Measurements from ENCODE around the gene PLXNA2.

The PLXNA2 gene

DNA sequence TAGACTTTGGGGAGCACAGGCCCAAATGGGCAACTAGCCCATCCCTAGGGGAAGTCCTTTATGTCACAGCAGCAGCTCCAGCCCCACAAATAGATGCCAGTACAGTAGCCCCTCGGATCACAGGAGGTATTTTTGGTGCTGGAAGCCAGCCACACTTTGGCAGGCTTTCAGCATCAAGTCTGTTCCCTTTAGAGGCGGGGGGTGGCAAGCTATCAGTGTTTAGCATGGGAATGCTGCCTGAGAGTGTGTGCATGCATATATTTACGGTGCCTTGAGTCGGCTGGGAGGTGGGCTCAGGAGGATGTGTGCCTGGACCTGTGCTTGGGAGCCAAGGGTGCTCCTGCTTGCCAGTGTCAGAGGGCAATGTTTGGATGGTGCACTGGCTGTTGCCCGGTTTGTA is 3.5 kb upstream of the PLXNA2 start:
- H3K4me1 ChIP-seq (ENCODE audit: control insufficient read depth, insufficient read depth, low read length), result peaks cover 4% of the 10 kb centered on the region
- no peak overlapping the region for H3K4me3 ChIP-seq (ENCODE audit: low read length)
- no peak overlapping the region for H3K9ac ChIP-seq (ENCODE audit: low read length)
- H3K27me3 ChIP-seq (ENCODE audit: control insufficient read depth, insufficient read depth, low read length), result no peaks in the 10 kb centered on the region
- H3K27ac ChIP-seq (ENCODE audit: low read depth, low read length), result no peak overlapping the region
- H3K36me3 ChIP-seq (ENCODE audit: control insufficient read depth, insufficient read depth, low read length), result no peaks in the 10 kb centered on the region

DNA sequence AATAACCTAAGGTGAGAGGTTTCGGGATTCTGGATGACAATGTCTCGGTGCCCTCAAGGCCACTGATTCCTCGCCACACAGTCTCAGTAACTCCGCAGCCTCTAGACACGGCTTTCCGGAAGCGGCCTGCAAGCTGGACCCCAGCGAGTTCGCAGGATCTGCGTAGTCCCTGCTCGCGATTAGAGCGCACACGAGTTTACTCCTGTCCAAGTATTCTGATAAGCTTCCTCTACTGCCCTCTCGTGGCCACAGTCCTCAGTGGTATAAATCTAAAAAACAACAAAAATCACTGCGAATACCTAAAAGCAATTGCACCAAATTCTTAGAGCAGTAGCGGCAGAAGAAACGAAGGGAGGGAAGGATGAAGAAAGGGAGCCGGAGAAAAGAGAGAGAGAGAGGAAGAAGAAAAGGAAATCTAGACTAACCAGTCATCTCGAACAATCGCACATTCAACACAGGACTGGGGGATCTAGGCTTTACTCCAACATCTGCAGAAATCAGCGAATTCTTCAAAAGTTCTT is 1.1 kb upstream of the PLXNA2 start:
- Histone ChIP-seq H3K4me3 (ENCODE audit: low read length) (peak overlapping the region; percentile 66), H3K27ac (ENCODE audit: low read depth, low read length) (peak overlapping the region; percentile 75), H3K9ac (ENCODE audit: low read length) (no peak overlapping the region), H3K27me3 (ENCODE audit: control insufficient read depth, insufficient read depth, low read length) (no peaks in the 10 kb centered on the region), H3K36me3 (ENCODE audit: control insufficient read depth, insufficient read depth, low read length) (no peaks in the 10 kb centered on the region), H3K4me1 (ENCODE audit: control insufficient read depth, insufficient read depth, low read length) (peaks cover 6% of the 10 kb centered on the region)

DNA sequence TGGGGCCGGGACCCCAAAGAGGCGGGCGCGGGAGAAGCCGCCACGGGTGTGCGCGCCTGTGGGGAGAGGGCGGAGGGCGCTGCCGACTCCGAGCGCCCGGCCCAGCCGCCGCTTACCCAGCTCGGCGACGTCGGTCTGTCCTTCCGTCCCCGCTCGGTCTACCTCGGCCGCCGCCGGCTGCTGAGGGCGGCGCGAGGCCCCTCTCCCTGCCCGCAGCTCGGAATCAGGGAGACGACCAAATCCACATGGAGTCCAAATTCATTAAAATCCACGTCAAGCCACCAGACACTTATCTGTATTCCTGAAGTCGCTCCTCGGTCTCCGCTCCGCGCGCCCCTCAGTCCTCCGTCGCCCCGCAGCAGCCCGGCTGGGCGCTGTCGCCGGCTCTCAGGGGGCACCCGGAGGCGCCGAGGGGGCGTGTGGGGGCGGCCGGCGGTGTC is 637 bp downstream of the PLXNA2 start:
- peaks cover 6% of the 10 kb centered on the region for H3K4me1 ChIP-seq (ENCODE audit: control insufficient read depth, insufficient read depth, low read length)
- H3K27ac ChIP-seq (ENCODE audit: low read depth, low read length), result peak overlapping the region; percentile 75
- H3K27me3 ChIP-seq (ENCODE audit: control insufficient read depth, insufficient read depth, low read length), result no peaks in the 10 kb centered on the region
- peak overlapping the region; percentile 32 for H3K9ac ChIP-seq (ENCODE audit: low read length)
- H3K4me3 ChIP-seq (ENCODE audit: low read length), result peak overlapping the region; percentile 82
- H3K36me3 ChIP-seq (ENCODE audit: control insufficient read depth, insufficient read depth, low read length), result no peaks in the 10 kb centered on the region

DNA sequence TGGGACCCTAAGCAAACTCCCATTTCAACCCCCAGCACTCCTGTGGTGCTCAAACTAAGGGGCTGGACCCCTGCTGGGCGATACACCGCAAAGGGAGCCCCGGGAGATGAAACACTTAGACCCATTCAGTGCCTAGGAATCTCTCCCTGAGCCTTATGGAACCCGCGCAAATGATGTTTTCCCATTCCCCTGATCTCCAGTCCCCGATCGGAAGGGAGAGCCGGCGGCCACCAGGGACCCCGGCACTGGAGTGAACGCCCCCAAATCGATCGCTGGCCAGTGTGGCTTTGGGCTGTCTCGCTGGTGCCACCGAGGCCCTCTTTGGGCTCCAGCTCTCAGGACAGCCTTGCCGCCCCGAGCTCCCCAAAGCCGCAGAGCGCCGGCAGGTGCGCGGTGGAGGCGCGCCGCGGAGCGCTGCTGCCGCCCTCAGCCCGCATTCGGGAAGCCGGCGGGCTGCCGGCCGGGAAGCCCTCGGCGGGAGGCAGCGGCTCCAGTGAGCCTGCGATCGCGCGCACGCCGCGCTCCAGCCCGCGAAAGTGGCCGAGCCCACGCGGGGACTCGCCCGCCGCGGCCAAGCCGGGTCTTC is 1.1 kb downstream of the PLXNA2 start:
- Histone ChIP-seq H3K27ac (ENCODE audit: low read depth, low read length) (peak overlapping the region; percentile 75), H3K27me3 (ENCODE audit: control insufficient read depth, insufficient read depth, low read length) (no peaks in the 10 kb centered on the region), H3K4me3 (ENCODE audit: low read length) (peak overlapping the region; percentile 82), H3K36me3 (ENCODE audit: control insufficient read depth, insufficient read depth, low read length) (no peaks in the 10 kb centered on the region), H3K9ac (ENCODE audit: low read length) (peak overlapping the region; percentile 35), H3K4me1 (ENCODE audit: control insufficient read depth, insufficient read depth, low read length) (peaks cover 6% of the 10 kb centered on the region)

DNA sequence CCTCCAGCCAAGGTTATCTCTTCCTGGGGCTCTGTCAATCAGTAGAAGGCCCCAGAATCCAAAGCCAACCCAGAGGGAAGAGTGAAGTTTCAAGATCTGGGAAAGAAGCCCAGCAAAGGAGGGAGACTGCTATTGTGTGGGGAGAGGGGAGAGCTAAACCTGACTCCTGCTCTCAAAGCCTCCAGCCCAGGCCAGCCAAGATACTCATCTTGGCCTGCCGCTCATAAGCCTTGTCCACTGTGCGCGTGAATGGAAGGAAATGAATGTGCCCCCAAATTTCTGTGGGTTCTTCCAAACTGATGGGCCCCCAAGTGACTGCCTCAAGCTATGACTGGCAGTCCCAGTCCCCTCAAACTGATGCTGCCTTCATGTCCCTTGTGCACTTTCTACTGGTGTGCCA is 2.0 kb downstream of the PLXNA2 start:
- H3K9ac ChIP-seq (ENCODE audit: low read length), result no peak overlapping the region
- peaks cover 6% of the 10 kb centered on the region for H3K4me1 ChIP-seq (ENCODE audit: control insufficient read depth, insufficient read depth, low read length)
- peak overlapping the region; percentile 82 for H3K4me3 ChIP-seq (ENCODE audit: low read length)
- no peak overlapping the region for H3K27ac ChIP-seq (ENCODE audit: low read depth, low read length)
- no peaks in the 10 kb centered on the region for H3K36me3 ChIP-seq (ENCODE audit: control insufficient read depth, insufficient read depth, low read length)
- no peaks in the 10 kb centered on the region for H3K27me3 ChIP-seq (ENCODE audit: control insufficient read depth, insufficient read depth, low read length)

DNA sequence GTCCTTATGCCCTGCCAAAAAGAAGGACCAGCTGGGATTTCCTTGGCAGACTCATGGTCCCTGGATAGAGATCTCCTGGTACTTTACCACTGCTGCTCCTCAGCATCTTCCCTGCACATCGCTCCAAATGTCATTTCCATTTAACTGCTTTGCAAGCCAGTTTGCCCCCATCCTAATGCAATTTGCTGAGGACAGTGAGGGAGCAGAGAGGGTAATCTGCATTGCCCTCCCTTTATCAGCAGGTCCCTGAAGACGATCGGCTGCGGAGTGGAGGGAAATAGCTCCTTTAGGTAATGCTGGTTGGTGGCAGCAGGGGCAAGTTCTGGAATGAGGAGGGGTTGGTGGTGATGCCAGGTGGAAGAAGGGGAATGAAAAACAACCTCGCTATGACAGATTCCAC is 2.7 kb downstream of the PLXNA2 start:
- Histone ChIP-seq H3K27me3 (ENCODE audit: control insufficient read depth, insufficient read depth, low read length) (no peaks in the 10 kb centered on the region), H3K4me3 (ENCODE audit: low read length) (peak overlapping the region; percentile 82), H3K36me3 (ENCODE audit: control insufficient read depth, insufficient read depth, low read length) (no peaks in the 10 kb centered on the region), H3K9ac (ENCODE audit: low read length) (no peak overlapping the region), H3K4me1 (ENCODE audit: control insufficient read depth, insufficient read depth, low read length) (peaks cover 7% of the 10 kb centered on the region), H3K27ac (ENCODE audit: low read depth, low read length) (no peak overlapping the region)

DNA sequence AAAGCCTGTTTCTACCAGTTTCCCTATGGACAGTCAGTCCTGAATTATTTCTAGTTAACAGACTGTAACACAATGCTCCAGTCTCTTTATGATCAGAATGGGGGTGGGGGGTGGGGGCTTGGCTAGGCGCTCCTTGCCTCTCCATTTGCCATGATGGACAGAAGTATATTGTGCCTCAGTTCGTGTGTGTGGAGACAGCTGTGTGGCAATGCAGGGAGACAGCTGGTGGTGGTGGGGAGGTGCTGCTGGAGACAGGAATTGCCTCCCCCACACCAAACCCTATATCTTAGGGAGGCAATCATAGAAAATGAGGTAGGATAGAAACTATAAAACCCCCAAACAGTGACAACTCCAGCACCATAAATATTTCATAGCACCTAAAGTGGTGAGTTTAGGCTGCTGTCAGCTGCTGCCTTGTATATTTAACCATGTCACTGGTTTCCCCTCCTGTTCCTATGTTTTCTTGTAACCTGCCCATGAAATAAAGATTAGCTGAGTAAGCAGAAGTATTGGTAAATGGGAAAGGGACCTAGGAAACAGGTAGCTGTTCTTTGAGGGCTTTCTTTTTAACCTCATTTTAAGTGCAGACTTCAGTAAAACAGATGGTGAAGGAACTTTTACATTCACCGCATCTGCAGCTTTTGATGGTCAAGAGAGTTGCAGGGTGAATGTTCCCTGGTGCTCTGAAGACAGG is 3.4 kb downstream of the PLXNA2 start:
- Histone ChIP-seq H3K9ac (ENCODE audit: low read length) (no peak overlapping the region), H3K4me1 (ENCODE audit: control insufficient read depth, insufficient read depth, low read length) (peaks cover 14% of the 10 kb centered on the region), H3K27ac (ENCODE audit: low read depth, low read length) (no peak overlapping the region), H3K36me3 (ENCODE audit: control insufficient read depth, insufficient read depth, low read length) (no peaks in the 10 kb centered on the region), H3K27me3 (ENCODE audit: control insufficient read depth, insufficient read depth, low read length) (no peaks in the 10 kb centered on the region), H3K4me3 (ENCODE audit: low read length) (peak overlapping the region; percentile 82)

DNA sequence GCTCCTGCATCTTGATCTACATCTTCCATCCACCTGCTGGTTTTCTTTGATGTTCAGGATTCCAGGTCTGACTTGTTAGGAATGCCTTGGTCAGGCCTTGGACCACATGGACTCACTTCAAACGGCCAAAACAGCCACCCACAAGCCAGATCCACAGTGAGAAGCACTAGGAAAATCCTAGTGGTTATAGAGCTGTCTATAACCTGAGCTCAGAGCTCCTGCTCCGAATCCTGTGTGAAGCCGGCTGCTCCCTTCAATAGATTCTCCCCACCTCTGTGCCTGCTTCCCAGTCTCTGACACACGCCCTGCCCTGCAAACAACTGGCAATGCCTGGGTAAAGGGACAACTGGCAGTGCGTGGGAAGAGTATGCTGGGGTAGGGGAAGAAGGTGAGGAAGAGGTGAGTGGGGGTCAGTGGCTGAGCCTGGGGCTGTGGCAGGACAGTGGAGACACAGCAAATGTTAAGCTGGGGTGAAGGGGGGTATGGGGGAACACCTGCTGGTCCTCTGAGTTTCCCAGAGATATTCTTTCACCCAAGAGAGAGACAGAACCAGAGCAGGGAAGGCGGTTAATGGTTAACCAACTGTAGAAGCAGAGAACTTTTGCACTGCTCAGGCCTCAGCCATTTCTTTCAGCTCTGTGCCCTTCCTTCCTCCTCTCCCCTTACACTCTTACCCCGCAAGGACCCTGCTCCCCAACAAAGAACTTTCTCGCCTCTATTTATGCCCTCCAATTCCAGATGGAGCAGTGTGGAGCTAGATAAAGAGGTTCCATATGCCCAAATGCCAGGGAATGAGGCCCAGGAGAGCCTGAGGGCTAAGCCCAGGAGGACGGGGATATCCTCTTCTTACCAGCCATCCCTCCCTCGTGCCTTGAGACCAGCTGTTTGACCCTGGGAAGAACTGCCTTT is 4.5 kb downstream of the PLXNA2 start:
- Histone ChIP-seq H3K4me1 (ENCODE audit: control insufficient read depth, insufficient read depth, low read length) (peaks cover 25% of the 10 kb centered on the region), H3K27ac (ENCODE audit: low read depth, low read length) (no peak overlapping the region), H3K4me3 (ENCODE audit: low read length) (peak overlapping the region; percentile 28)

DNA sequence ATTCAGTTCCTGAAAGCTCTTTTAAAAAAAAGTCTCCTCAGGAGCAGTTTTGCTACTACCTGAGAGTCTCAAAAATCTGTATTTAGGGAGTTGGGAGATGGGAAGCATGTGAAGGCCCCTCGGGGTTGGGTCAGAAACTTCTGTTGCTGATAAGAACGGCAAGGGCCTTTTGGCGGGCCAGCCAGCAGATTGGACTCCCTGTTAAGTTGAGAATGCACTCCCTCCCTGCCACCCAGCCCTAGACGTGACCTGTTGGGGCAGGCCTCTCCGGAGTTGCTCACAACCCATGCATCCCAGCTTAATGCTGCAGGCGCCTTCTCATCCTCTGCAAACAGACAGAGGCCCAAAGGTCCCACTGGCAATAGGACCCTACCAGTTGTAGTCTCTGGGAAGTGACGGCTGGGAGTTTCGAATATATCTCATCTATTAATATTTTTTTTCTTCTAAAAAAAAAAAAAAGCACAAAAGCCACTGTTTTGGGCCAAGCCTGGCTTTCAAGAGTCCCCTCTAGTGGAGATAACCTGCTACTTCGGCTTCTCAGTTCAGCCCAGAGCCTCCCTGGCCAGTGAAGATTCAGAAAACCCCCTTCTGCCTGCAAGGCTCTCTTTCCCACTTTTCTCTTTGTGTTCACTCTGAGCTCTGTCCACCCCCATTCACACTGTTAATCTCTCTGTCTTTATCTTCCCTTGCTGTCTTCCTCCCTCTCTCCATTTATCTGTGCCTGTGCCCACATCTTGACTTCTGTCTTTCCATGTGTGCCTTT is 5.3 kb downstream of the PLXNA2 start:
- Histone ChIP-seq H3K36me3 (ENCODE audit: control insufficient read depth, insufficient read depth, low read length) (no peaks in the 10 kb centered on the region), H3K4me1 (ENCODE audit: control insufficient read depth, insufficient read depth, low read length) (peaks cover 29% of the 10 kb centered on the region), H3K27me3 (ENCODE audit: control insufficient read depth, insufficient read depth, low read length) (no peaks in the 10 kb centered on the region), H3K9ac (ENCODE audit: low read length) (no peak overlapping the region), H3K27ac (ENCODE audit: low read depth, low read length) (no peak overlapping the region), H3K4me3 (ENCODE audit: low read length) (peak overlapping the region; percentile 25)

More for the DNA sequence above, 4.5 kb downstream of the PLXNA2 start:
- Histone ChIP-seq H3K9ac (ENCODE audit: low read length) (no peak overlapping the region), H3K27me3 (ENCODE audit: control insufficient read depth, insufficient read depth, low read length) (no peaks in the 10 kb centered on the region), H3K36me3 (ENCODE audit: control insufficient read depth, insufficient read depth, low read length) (no peaks in the 10 kb centered on the region)

DNA sequence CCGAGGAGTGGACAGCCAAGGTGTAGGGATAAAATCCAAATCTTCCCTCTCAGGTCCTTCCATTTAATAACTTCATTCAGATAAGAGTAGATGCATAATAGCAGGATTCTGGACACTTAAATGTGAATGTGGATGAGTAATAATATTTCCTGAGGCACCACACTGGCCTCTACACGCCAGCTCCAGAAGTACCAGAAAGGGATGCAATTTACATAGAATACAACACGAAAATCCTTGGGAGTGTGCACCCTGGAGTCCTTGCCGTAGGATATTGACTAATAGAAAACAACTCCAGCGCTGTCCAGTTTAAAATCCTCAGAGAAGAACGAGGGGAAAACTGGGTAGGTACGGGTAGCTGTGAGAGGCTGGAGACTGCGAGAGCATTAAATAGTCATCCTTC is 6.9 kb downstream of the PLXNA2 start:
- H3K36me3 ChIP-seq (ENCODE audit: control insufficient read depth, insufficient read depth, low read length), result no peaks in the 10 kb centered on the region
- no peaks in the 10 kb centered on the region for H3K27me3 ChIP-seq (ENCODE audit: control insufficient read depth, insufficient read depth, low read length)
- H3K4me1 ChIP-seq (ENCODE audit: control insufficient read depth, insufficient read depth, low read length), result peaks cover 38% of the 10 kb centered on the region
- H3K27ac ChIP-seq (ENCODE audit: low read depth, low read length), result no peak overlapping the region
- no peak overlapping the region for H3K4me3 ChIP-seq (ENCODE audit: low read length)
- no peak overlapping the region for H3K9ac ChIP-seq (ENCODE audit: low read length)

DNA sequence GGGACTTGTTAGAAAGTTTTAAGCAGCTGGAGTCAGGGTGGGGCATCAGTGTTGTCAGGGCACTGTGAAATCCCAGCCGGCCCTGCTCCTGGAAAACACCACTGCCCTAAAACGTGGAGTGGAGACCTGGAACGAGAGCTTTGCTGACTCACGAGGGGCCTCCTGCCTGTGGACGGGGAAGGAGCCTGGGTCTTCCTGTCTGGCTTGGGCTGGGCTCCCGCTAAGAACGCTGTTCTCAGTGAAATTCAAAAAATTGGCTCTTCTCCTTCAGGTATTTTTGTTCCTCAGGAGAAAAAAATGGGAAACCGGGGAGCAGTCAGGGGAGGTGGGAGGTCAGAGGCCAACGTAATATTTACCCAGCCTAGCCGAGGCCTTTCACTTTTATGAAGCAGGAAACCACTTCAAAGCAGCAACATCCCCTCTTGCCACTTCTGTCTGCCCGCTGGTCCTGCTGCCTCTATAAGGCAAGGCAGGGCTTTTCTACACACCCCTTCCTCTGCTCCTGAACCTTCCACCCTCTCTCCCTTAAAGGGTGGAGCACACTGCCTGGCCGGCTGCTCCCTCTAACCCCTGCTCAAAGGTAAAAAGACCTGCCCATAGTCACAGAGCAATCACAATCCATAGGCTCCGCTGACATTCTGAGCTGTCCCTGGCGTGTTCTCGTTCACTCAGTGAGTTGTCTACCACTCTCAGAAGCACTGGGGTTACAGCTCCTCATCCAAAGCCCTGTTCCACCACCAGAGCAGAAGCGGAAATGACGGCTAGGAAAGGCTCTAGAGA is 8.0 kb downstream of the PLXNA2 start:
- H3K4me1 ChIP-seq (ENCODE audit: control insufficient read depth, insufficient read depth, low read length), result peaks cover 43% of the 10 kb centered on the region

More for the DNA sequence above, 8.0 kb downstream of the PLXNA2 start:
- H3K4me3 ChIP-seq (ENCODE audit: low read length), result no peak overlapping the region
- H3K27me3 ChIP-seq (ENCODE audit: control insufficient read depth, insufficient read depth, low read length), result no peaks in the 10 kb centered on the region
- no peak overlapping the region for H3K9ac ChIP-seq (ENCODE audit: low read length)
- no peaks in the 10 kb centered on the region for H3K36me3 ChIP-seq (ENCODE audit: control insufficient read depth, insufficient read depth, low read length)
- H3K27ac ChIP-seq (ENCODE audit: low read depth, low read length), result peak overlapping the region; percentile 48

Measured in rectal smooth muscle tissue (tissue), 1 donor.